IMR-90 (cell line): ENCODE data around the gene HLA-DQB1. TPM values are rescaled to one million over a fixed set of nuclear protein-coding genes. Genes with fewer than 3 reads are reported as not detected.

Source experiments
- ATAC-seq: fragments of 200-7000 bp; cut with Tn5 transposase; 2 replicates; pipeline ENCODE4 v1.9.1; 2020; ENCODE audit warnings: low read depth, mild to moderate bottlenecking, moderate library complexity
- BruUV-seq: library from RNA; stranded (reverse); fragments of 400-500 nt; replicated peaks from 2 replicates; lab custom pipeline; 2021; lab: Mats Ljungman, UMichigan
- CTCF ChIA-PET: fragments of 300-600 bp; formaldehyde crosslinking; extraction: SDS; loops from one replicate; lab custom pipeline; 2021; ENCODE audit warnings: antibody characterized with exemption; lab: Yijun Ruan, JAX
- POLR2A ChIA-PET: fragments of 300-600 bp; sonication (Branson Sonifier 250); formaldehyde crosslinking; loops from one replicate; lab custom pipeline; 2022; ENCODE audit warnings: antibody characterized with exemption; ENCODE audit not compliant: unreplicated experiment; lab: Charles Lee
- DNase-seq: peaks from one replicate; pipeline ENCODE4 v3.0.0; 2013
- H2AFZ ChIP-seq: replicated peaks from 2 replicates; pipeline ENCODE3; 2013; ENCODE audit warnings: low read length, mild to moderate bottlenecking; ENCODE audit not compliant: poor library complexity
- H2AK5ac ChIP-seq: 2 replicates; pipeline ENCODE4 v1.6.1; 2013; ENCODE audit warnings: low read depth, low read length, inconsistent platforms
- H2AK9ac ChIP-seq: replicated peaks from 2 replicates; pipeline ENCODE3; 2013; ENCODE audit warnings: mild to moderate bottlenecking, low read depth, low read length, moderate library complexity; ENCODE audit not compliant: poor library complexity
- H2BK120ac ChIP-seq: 2 replicates; pipeline ENCODE4 v1.6.1; 2013; ENCODE audit warnings: low read depth, low read length, inconsistent platforms
- H2BK15ac ChIP-seq: 3 replicates; pipeline ENCODE4 v1.6.1; 2013; ENCODE audit warnings: low read depth, low read length, inconsistent platforms
- H2BK20ac ChIP-seq: 2 replicates; pipeline ENCODE4 v1.6.1; 2013; ENCODE audit warnings: low read depth, mild to moderate bottlenecking, inconsistent platforms, low read length, moderate library complexity
- H2BK5ac ChIP-seq: 2 replicates; pipeline ENCODE4 v1.6.1; 2013; ENCODE audit warnings: mild to moderate bottlenecking, low read depth, low read length, inconsistent platforms; ENCODE audit not compliant: poor library complexity, severe bottlenecking
- H3K14ac ChIP-seq: replicated peaks from 2 replicates; pipeline ENCODE4 v1.6.1; 2013; ENCODE audit warnings: low read depth, low read length, inconsistent platforms
- H3K18ac ChIP-seq: 2 replicates; pipeline ENCODE4 v1.6.1; 2013; ENCODE audit warnings: low read depth, low read length, control low read depth
- H3K23ac ChIP-seq: 2 replicates; pipeline ENCODE4 v1.6.1; 2013; ENCODE audit warnings: low read depth, low read length, inconsistent platforms
- H3K27ac ChIP-seq: 2 replicates; pipeline ENCODE4 v1.5.1; 2013; ENCODE audit warnings: mild to moderate bottlenecking, control low read depth, low read length; ENCODE audit not compliant: insufficient read depth
- H3K27me3 ChIP-seq: 2 replicates; pipeline ENCODE4 v1.6.1; 2013; ENCODE audit warnings: low read length; ENCODE audit not compliant: control insufficient read depth, insufficient read depth
- H3K36me3 ChIP-seq: 2 replicates; pipeline ENCODE4 v1.6.1; 2013; ENCODE audit warnings: low read length, mixed read lengths; ENCODE audit not compliant: control insufficient read depth, insufficient read depth
- H3K4ac ChIP-seq: 2 replicates; pipeline ENCODE4 v1.6.1; 2013; ENCODE audit warnings: low read depth, low read length, inconsistent platforms
- H3K4me1 ChIP-seq: 2 replicates; pipeline ENCODE4 v1.6.1; 2013; ENCODE audit warnings: low read length, mixed read lengths; ENCODE audit not compliant: control insufficient read depth, insufficient read depth
- H3K4me2 ChIP-seq: 2 replicates; pipeline ENCODE4 v1.6.1; 2013; ENCODE audit warnings: low read depth, mild to moderate bottlenecking, control low read depth, low read length, moderate library complexity
- H3K4me3 ChIP-seq: 2 replicates; pipeline ENCODE4 v1.5.1; 2013; ENCODE audit warnings: low read depth, mild to moderate bottlenecking, control low read depth, low read length, moderate library complexity; ENCODE audit not compliant: insufficient read depth
- H3K56ac ChIP-seq: 2 replicates; pipeline ENCODE4 v1.6.1; 2013; ENCODE audit warnings: low read length, inconsistent platforms; ENCODE audit not compliant: insufficient read depth; ENCODE audit errors: extremely low read depth
- H3K79me1 ChIP-seq, 2 experiments: 2 replicates each; pipeline ENCODE4 v1.6.1; 2013; ENCODE audit warnings: low read length in 2 of 2, inconsistent platforms in 1 of 2, low read depth in 1 of 2
- H3K9ac ChIP-seq: 2 replicates; pipeline ENCODE4 v1.6.1; 2013; ENCODE audit warnings: low read depth, low read length, control low read depth
- H3K9me1 ChIP-seq: 2 replicates; pipeline ENCODE4 v1.6.1; 2013; ENCODE audit warnings: low read length, inconsistent platforms; ENCODE audit not compliant: insufficient read depth
- H3K9me3 ChIP-seq: 2 replicates; pipeline ENCODE4 v1.6.1; 2013; ENCODE audit warnings: low read length; ENCODE audit not compliant: control insufficient read depth, insufficient read depth
- H4K20me1 ChIP-seq: 2 replicates; pipeline ENCODE4 v1.6.1; 2013; ENCODE audit warnings: low read length, inconsistent platforms; ENCODE audit not compliant: insufficient read depth
- H4K5ac ChIP-seq: 2 replicates; pipeline ENCODE4 v1.6.1; 2013; ENCODE audit warnings: mild to moderate bottlenecking, low read depth, low read length, control low read depth
- H4K8ac ChIP-seq, 2 experiments: 2 replicates each; pipeline ENCODE4 v1.6.1; 2013; ENCODE audit warnings: low read depth in 2 of 2, low read length in 2 of 2, control low read depth in 1 of 2, inconsistent platforms in 1 of 2
- H4K91ac ChIP-seq: 2 replicates; pipeline ENCODE4 v1.6.1; 2013; ENCODE audit warnings: low read depth, low read length, inconsistent platforms; ENCODE audit not compliant: insufficient read depth
- CTCF ChIP-seq: conservative IDR thresholded peaks from 2 replicates; pipeline ENCODE4 v1.5.1; 2012; ENCODE audit warnings: mild to moderate bottlenecking, low read depth, low read length, improper control_type of control experiment
- ELK1 ChIP-seq: fragments of 150-350 bp; IDR thresholded peaks from 2 replicates; pipeline ENCODE4 v1.6.1; 2016; ENCODE audit warnings: low read depth, mild to moderate bottlenecking, low read length, moderate library complexity, borderline replicate concordance
- MAFK ChIP-seq: IDR thresholded peaks from 2 replicates; pipeline ENCODE4 v1.6.1; 2012; ENCODE audit warnings: low read depth, low read length, improper control_type of control experiment
- RFX5 ChIP-seq: IDR thresholded peaks from 2 replicates; pipeline ENCODE4 v1.8.0; 2012; ENCODE audit warnings: low read depth, mild to moderate bottlenecking, low read length, moderate library complexity
- SMC3 ChIP-seq: fragments of 150-350 bp; IDR thresholded peaks from 2 replicates; pipeline ENCODE4 v1.6.1; 2016; ENCODE audit warnings: low read depth, mild to moderate bottlenecking, antibody characterized with exemption, low read length, moderate library complexity
- WGBS, 2 experiments: methylation state at CpG; one replicate each; pipeline versions ENCODE4 v1.1.5 to v1.1.7; 2013; ENCODE audit warnings: missing lambda C conversion rate in 2 of 2; ENCODE audit not compliant: insufficient read length in 1 of 2; ENCODE audit errors: extremely low coverage in 2 of 2; 5-methylcytosine and 5-hydroxymethylcytosine counted together
- dilution Hi-C: fragments of 300-500 bp; cut with HindIII; formaldehyde crosslinking; loops from one replicate; pipeline ENCODE4 v1.14.3; 2018; ENCODE audit warnings: low sequenced_read_pairs; ENCODE audit not compliant: unreplicated experiment
- in situ Hi-C: fragments of 300-500 bp; cut with MboI; formaldehyde crosslinking; loops from 3 replicates; pipeline ENCODE4 v1.14.3; 2019; ENCODE audit warnings: low sequenced_read_pairs, inconsistent platforms, mixed read lengths
- intact Hi-C: fragments of 100-400 bp; cut with micrococcal nuclease; formaldehyde crosslinking; loops from 2 replicates; pipeline ENCODE4 v1.10.0; 2022
- polyA plus RNA-seq, 3 experiments: library from polyadenylated mRNA; depleted of rRNA; stranded (reverse); fragments of >200 nt; gene quantifications; 2 replicates each; pipeline ENCODE4 v1.2.3, GENCODE V29; 2012; ENCODE audit warnings: low replicate concordance in 1 of 3
- total RNA-seq: library from RNA; depleted of rRNA; stranded (reverse); fragments of >200 nt; gene quantifications from 2 replicates; pipeline ENCODE4 v1.2.3, GENCODE V29; 2012

The HLA-DQB1 gene
- total and polyA plus RNA-seq, 2 of the 4 experiments (the other 2 are of a cell fraction): not detected

GRCh38 chr6:32685603-32686002 lies 19.1 kb upstream of the HLA-DQB1 start:
- Histone ChIP-seq H2AFZ (no peak overlapping the region), H2BK5ac (no peak overlapping the region), H3K18ac (no peak overlapping the region), H3K27me3 (no peaks in the 10 kb centered on the region), H2BK15ac (no peak overlapping the region), H3K9me1 (no peaks in the 10 kb centered on the region), H3K27ac (no peak overlapping the region), H4K5ac (no peak overlapping the region), H4K91ac (no peak overlapping the region), H3K79me1 (no peaks in the 10 kb centered on the region), H4K8ac (no peak overlapping the region), H3K9me3 (no peaks in the 10 kb centered on the region), H3K14ac (no peak overlapping the region), H3K4me3 (no peak overlapping the region), H2BK20ac (no peak overlapping the region), H2AK9ac (no peak overlapping the region), H3K9ac (no peak overlapping the region), H3K56ac (no peak overlapping the region), H2BK120ac (no peak overlapping the region), H3K23ac (no peak overlapping the region), H3K36me3 (no peaks in the 10 kb centered on the region), H3K4ac (no peak overlapping the region), H3K4me2 (no peak overlapping the region), H4K20me1 (no peaks in the 10 kb centered on the region), H3K4me1 (no peaks in the 10 kb centered on the region), H2AK5ac (no peak overlapping the region)
- WGBS, 2 experiments: no CpG with 5 or more reads among the region's 1 CpG
- TF ChIP-seq ELK1: no peak
- TF ChIP-seq RFX5: peak; percentile 89
- TF ChIP-seq MAFK: no peak
- TF ChIP-seq SMC3: no peak
- no peak for TF ChIP-seq CTCF
- dilution Hi-C loops: no loop called here
- intact Hi-C loops: no loop called here
- BruUV-seq: no TSS peak
- ChIA-PET POLR2A (no interaction called here), CTCF (no interaction called here)
- 0 out of 2 replicates have a peak, but pooled peaks have one; percentile 27 for ATAC-seq
- in situ Hi-C loops: no loop called here
- DNase-seq: peak; percentile 39
